HCT116 (cell line): ENCODE data around the gene SARS1.

Experiments used
- ATF3 ChIP-seq: IDR thresholded peaks from 2 replicates; pipeline ENCODE4 v1.6.1; 2012
- CTCF ChIP-seq, 3 experiments: fragments of 200-600 bp in 1 of 3; sonication (generic) in 1 of 3; IDR thresholded peaks in 2 of 3; conservative IDR thresholded peaks in 1 of 3; 2 replicates each; pipeline ENCODE4 v1.5.1; 2012 to 2017; ENCODE audit warnings: low read depth in 2 of 3, low read length in 2 of 3, antibody characterized with exemption in 1 of 3, borderline replicate concordance in 1 of 3, control low read depth in 1 of 3, mild to moderate bottlenecking in 1 of 3, mixed read lengths in 1 of 3, mixed run types in 1 of 3, moderate library complexity in 1 of 3; ENCODE audit not compliant: insufficient read depth in 1 of 3
- EZH2 ChIP-seq: fragments of 200-600 bp; sonication (generic); IDR thresholded peaks from 2 replicates; pipeline ENCODE4 v1.6.1; 2017; ENCODE audit warnings: antibody characterized with exemption, mixed run types
- EZH2phosphoT487 ChIP-seq: fragments of 200-600 bp; IDR thresholded peaks from 2 replicates; pipeline ENCODE4 v1.6.1; 2018; ENCODE audit warnings: antibody characterized with exemption, borderline replicate concordance
- JUND ChIP-seq: IDR thresholded peaks from 2 replicates; pipeline ENCODE4 v1.6.1; 2012
- MAX ChIP-seq: IDR thresholded peaks from 2 replicates; pipeline ENCODE4 v1.6.1; 2012
- POLR2A ChIP-seq: IDR thresholded peaks from 2 replicates; pipeline ENCODE4 v1.7.0; 2011; ENCODE audit warnings: borderline replicate concordance; ENCODE audit not compliant: insufficient read depth, insufficient read length; ENCODE audit errors: extremely low read depth
- POLR2AphosphoS5 ChIP-seq: IDR thresholded peaks from 2 replicates; pipeline ENCODE4 v1.6.1; 2011; ENCODE audit warnings: mild to moderate bottlenecking, low read depth, low read length, moderate library complexity
- RAD21 ChIP-seq: IDR thresholded peaks from 2 replicates; pipeline ENCODE4 v1.6.1; 2012; ENCODE audit warnings: low read depth, mild to moderate bottlenecking
- REST ChIP-seq: IDR thresholded peaks from 2 replicates; pipeline ENCODE4 v1.6.1; 2012; ENCODE audit warnings: low read depth
- SP1 ChIP-seq: IDR thresholded peaks from 2 replicates; pipeline ENCODE4 v1.6.1; 2012; ENCODE audit warnings: low read depth
- SRF ChIP-seq: IDR thresholded peaks from 2 replicates; pipeline ENCODE4 v1.6.1; 2012; ENCODE audit warnings: low read depth
- YY1 ChIP-seq: IDR thresholded peaks from 2 replicates; pipeline ENCODE4 v1.6.1; 2011; ENCODE audit warnings: low read length, low read depth, moderate library complexity, mild to moderate bottlenecking; ENCODE audit not compliant: insufficient replicate concordance; ENCODE audit errors: extremely low read depth
- ZFX ChIP-seq: fragments of 450-650 bp; IDR thresholded peaks from 2 replicates; pipeline ENCODE4 v1.6.1; 2017

- TF ChIP-seq CTCF (IDR thresholded peaks at IDR 0.05 in 2 of 3, conservative IDR thresholded peaks at IDR 0.05 in 1 of 3; ENCODE audit: borderline replicate concordance in 1 of 3, insufficient read depth in 1 of 3, low read depth in 2 of 3, low read length in 2 of 3) (no peak), YY1 (no peak), SRF (no peak), POLR2A (no peak), JUND (no peak), REST (no peak), POLR2AphosphoS5 (no peak), ATF3 (no peak), EZH2phosphoT487 (no peak), MAX (no peak), RAD21 (no peak), EZH2 (no peak), ZFX (no peak), SP1 (no peak)
Observed at GRCh38 chr1:109229531-109230127, 15.9 kb downstream of the SARS1 start.
